ENCODE measurements around the gene RPS5. TPM values are rescaled to one million over a fixed set of nuclear protein-coding genes. Genes with fewer than 3 reads are reported as not detected.

The RPS5 gene
- total RNA-seq, 4 donors from 2014 or later: 904 to 1,484 (median 1,230) TPM

- no peak for TF ChIP-seq CTCF (IDR thresholded peaks at IDR 0.05; ENCODE audit: low read depth)
Observed at GRCh38 chr19:58439576-58440554, 52.8 kb downstream of the RPS5 start, which contains the start of gene ZNF132. Gene ZNF132, minus strand, starts transcription at chr19:58440153. Its CDS starts 332 bp downstream, at chr19:58439821.

GRCh38 chr19:58440556-58440955 is 53.5 kb downstream of the RPS5 start:
- TF ChIP-seq CTCF (IDR thresholded peaks at IDR 0.05; ENCODE audit: low read depth): no peak

Small RNAs within 50 kb of the gene (small RNA-seq; reads per million reads assigned to genes)
- not detected for gene MIR4754
- gene RNA5SP473: not detected

Other genes starting within 250 kb of the RPS5 start
- 1 to 10 TPM; 7.5 to 8.3 (median 7.9) TPM for gene ZNF329, start 236.5 kb upstream of the RPS5 start, total RNA-seq
- gene ZNF274, start 204.2 kb upstream of the RPS5 start, total RNA-seq: 10 to 100 TPM; 17.0 to 25.5 (median 20.3) TPM
- 10 to 100 TPM in 3 of 4 donors, 1 to 10 TPM in 1; 8.7 to 19.6 (median 13.9) TPM for gene ZNF544, start 158.4 kb upstream of the RPS5 start, total RNA-seq
- 1 to 10 TPM; 4.6 to 7.9 (median 4.9) TPM for gene ZNF8, start 108.3 kb upstream of the RPS5 start, total RNA-seq
- gene ERVK3-1, start 81.9 kb upstream of the RPS5 start, total RNA-seq: 10 to 100 TPM; 39.2 to 42.2 (median 40.5) TPM
- gene ZSCAN22, start 60.3 kb upstream of the RPS5 start, total RNA-seq: 1 to 10 TPM; 2.2 to 3.4 (median 2.6) TPM
- gene A1BG, start 33.8 kb upstream of the RPS5 start, total RNA-seq: 10 to 100 TPM in 3 of 4 donors, 1 to 10 TPM in 1; 6.8 to 60.5 (median 11.8) TPM
- 1 to 10 TPM in 1 of 4 donors, under 1 TPM in 2, not detected in 1; 0.51 to 4.1 (median 0.88) TPM for gene ZNF497, start 24.5 kb upstream of the RPS5 start, total RNA-seq
- gene ZNF837, start 6.2 kb upstream of the RPS5 start, total RNA-seq: 1 to 10 TPM in 3 of 4 donors, under 1 TPM in 1; 0.65 to 3.2 (median 1.3) TPM
- gene RNF225, start 8.4 kb downstream of the RPS5 start, total RNA-seq: not detected
- 1 to 10 TPM; 4.7 to 9.5 (median 8.4) TPM for gene ZNF584, start 21.4 kb downstream of the RPS5 start, total RNA-seq
- gene ZNF132, start 52.9 kb downstream of the RPS5 start, total RNA-seq: 1 to 10 TPM; 3.6 to 6.6 (median 5.2) TPM
- gene ZNF324B, start 64.4 kb downstream of the RPS5 start, total RNA-seq: 1 to 10 TPM; 2.9 to 8.5 (median 5.1) TPM
- gene ZNF324, start 79.8 kb downstream of the RPS5 start, total RNA-seq: 10 to 100 TPM in 1 of 4 donors, 1 to 10 TPM in 3; 4.9 to 11.7 (median 8.6) TPM
- 10 to 100 TPM in 1 of 4 donors, 1 to 10 TPM in 3; 9.0 to 16.4 (median 9.4) TPM for gene ZNF446, start 89.1 kb downstream of the RPS5 start, total RNA-seq
- 10 to 100 TPM in 1 of 4 donors, 1 to 10 TPM in 3; 4.2 to 13.4 (median 7.2) TPM for gene SLC27A5, start 124.7 kb downstream of the RPS5 start, total RNA-seq
- gene ZBTB45, start 132.5 kb downstream of the RPS5 start, total RNA-seq: 10 to 100 TPM in 1 of 4 donors, 1 to 10 TPM in 3; 5.5 to 10.2 (median 6.2) TPM
- gene TRIM28, start 156.8 kb downstream of the RPS5 start, total RNA-seq: 100 to 1,000 TPM in 2 of 4 donors, 10 to 100 TPM in 2; 87.9 to 163 (median 119) TPM
- 100 to 1,000 TPM in 2 of 4 donors, 10 to 100 TPM in 2; 96.8 to 133 (median 106) TPM for gene CHMP2A, start 167.8 kb downstream of the RPS5 start, total RNA-seq
- gene UBE2M, start 171.3 kb downstream of the RPS5 start, total RNA-seq: 10 to 100 TPM; 16.3 to 31.8 (median 20.6) TPM
- 10 to 100 TPM; 12.9 to 24.1 (median 17.2) TPM for gene MZF1, start 186.1 kb downstream of the RPS5 start, total RNA-seq

All from subcutaneous adipose tissue (tissue), 4 donors.